Body of pancreas (tissue), 4 donors: ENCODE data around the gene PRR7.
"Not testable (repeated sequence)": the region's sequence is repeated elsewhere in the genome, so short reads cannot be mapped to it uniquely, and the experiment has no call there.

ENCODE experiments used
- CTCF ChIP-seq, 7 experiments: fragments of 450-650 bp in 4 of 7; fragments of 200-600 bp in 3 of 7; sonication (generic) in 3 of 7; IDR thresholded peaks; one replicate each; pipeline ENCODE4 v1.5.1; 2016 to 2019; ENCODE audit warnings: antibody characterized with exemption in 7 of 7
- POLR2A ChIP-seq, 3 donors: fragments of 450-650 bp; IDR thresholded peaks; one replicate each; pipeline ENCODE4 v1.6.1; 2016; ENCODE audit warnings: antibody characterized with exemption in 3 of 3, mild to moderate bottlenecking in 2 of 3

DNA sequence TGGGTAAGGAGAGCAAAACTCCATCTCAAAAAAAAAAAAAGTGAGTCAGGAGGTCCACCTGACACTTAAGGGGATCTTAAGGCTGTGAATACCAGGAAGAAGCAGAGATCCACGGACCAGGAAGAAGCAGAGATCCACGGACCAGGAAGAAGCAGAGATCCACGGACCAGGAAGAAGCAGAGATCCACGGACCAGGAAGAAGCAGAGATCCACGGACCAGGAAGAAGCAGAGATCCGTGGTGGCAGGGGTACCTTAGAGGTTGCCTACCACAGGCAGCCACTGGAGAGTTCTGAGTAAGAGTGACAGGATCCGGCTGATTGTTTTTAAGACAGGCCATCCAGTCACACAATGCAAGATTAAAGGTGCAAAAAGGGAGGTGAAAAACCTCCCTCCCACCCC, 26.1 kb upstream of the PRR7 start:
- TF ChIP-seq CTCF, POLR2A (IDR thresholded peaks at IDR 0.05): not testable (repeated sequence)
